22Rv1 (cell line): ENCODE results near the gene GPR176.

ENCODE experiments used
- ZFX ChIP-seq: fragments of 450-650 bp; IDR thresholded peaks from 2 replicates; pipeline ENCODE4 v1.6.1; 2017; ENCODE audit warnings: antibody characterized with exemption, borderline replicate concordance
- TF ChIP-seq, protein P1 (sequence below): fragments of 450-650 bp; IDR thresholded peaks from 2 replicates; pipeline ENCODE4 v1.5.1; 2017; ENCODE audit warnings: mild to moderate bottlenecking

GRCh38 chr15:39817892-39818291, 102.2 kb downstream of the GPR176 start:
- TF ChIP-seq, protein P1, sequence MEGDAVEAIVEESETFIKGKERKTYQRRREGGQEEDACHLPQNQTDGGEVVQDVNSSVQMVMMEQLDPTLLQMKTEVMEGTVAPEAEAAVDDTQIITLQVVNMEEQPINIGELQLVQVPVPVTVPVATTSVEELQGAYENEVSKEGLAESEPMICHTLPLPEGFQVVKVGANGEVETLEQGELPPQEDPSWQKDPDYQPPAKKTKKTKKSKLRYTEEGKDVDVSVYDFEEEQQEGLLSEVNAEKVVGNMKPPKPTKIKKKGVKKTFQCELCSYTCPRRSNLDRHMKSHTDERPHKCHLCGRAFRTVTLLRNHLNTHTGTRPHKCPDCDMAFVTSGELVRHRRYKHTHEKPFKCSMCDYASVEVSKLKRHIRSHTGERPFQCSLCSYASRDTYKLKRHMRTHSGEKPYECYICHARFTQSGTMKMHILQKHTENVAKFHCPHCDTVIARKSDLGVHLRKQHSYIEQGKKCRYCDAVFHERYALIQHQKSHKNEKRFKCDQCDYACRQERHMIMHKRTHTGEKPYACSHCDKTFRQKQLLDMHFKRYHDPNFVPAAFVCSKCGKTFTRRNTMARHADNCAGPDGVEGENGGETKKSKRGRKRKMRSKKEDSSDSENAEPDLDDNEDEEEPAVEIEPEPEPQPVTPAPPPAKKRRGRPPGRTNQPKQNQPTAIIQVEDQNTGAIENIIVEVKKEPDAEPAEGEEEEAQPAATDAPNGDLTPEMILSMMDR: no peak
- TF ChIP-seq ZFX: no peak
